KOPT-K1 (cell line): Measurements from ENCODE around the gene OLFML2A.

ENCODE experiments used
- H3K27ac ChIP-seq: fragments of 200-600 bp; sonication (generic); 2 replicates; pipeline ENCODE4 v1.5.1; 2016; ENCODE audit warnings: antibody characterized with exemption, mild to moderate bottlenecking, low read depth, low read length; ENCODE audit not compliant: poor library complexity, severe bottlenecking
- H3K36me3 ChIP-seq: fragments of 200-600 bp; sonication (generic); 2 replicates; pipeline ENCODE4 v1.5.1; 2017; ENCODE audit warnings: antibody characterized with exemption, mild to moderate bottlenecking, low read length, moderate library complexity; ENCODE audit not compliant: insufficient read depth
- H3K9me3 ChIP-seq: fragments of 200-600 bp; sonication (generic); 2 replicates; pipeline ENCODE4 v1.5.1; 2017; ENCODE audit warnings: antibody characterized with exemption, low read length, mild to moderate bottlenecking; ENCODE audit not compliant: insufficient read depth, poor library complexity, severe bottlenecking

The OLFML2A gene

DNA sequence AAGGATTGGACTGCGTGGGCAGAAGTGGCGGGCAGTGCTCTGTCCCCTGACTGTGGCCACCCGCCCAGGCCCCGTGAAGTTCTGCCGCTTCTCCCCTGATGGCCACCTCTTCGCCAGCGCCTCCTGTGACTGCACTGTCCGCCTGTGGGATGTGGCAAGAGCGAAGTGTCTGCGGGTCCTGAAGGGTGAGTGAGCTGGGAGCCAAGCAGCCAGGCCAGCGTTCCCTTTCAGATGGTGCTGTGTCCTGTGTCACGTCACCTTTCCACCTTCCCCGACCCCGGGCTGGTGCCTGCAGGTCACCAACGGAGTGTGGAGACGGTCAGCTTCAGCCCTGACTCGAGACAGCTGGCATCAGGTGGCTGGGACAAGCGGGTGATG is 78.6 kb downstream of the OLFML2A start:
- Histone ChIP-seq H3K27ac (no peak overlapping the region), H3K36me3 (peaks cover 46% of the 10 kb centered on the region)

DNA sequence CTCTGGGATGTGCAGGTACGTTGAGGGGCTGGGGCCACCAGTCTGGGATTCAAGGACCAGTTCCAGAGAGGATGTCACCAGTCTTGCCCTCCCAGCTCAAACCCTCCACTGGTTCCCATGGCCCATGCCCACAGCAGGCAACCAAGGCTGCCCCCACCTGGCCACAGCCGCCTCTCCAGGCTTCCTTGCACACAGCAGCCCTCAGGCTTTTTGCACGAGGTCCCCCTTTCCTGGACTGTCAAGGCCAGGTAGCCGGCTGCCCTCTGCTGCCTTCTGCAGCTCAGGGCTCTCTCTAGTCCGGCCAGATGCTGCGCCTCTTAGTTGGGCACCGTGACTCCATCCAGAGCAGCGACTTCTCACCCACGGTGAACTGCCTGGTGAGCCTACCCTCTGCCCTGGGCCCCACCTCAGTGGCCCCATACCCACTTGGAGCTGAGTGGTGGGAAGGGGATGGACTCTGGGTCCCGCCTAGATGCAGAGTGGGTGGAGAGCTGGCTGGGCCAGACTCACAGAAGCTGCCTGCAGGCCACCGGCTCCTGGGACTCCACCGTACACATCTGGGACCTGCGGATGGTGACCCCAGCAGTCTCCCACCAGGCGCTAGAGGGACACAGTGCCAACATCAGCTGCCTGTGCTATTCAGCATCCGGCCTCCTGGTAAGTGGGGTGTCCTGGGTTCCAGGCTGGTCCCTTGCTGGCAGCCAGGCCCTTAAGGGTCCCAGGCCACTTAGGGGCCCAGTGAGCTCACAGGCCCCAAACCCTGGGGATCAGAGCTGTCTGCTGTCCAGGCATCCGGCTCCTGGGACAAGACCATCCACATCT is 79.2 kb downstream of the OLFML2A start:
- Histone ChIP-seq H3K9me3 (no peaks in the 10 kb centered on the region), H3K36me3 (peaks cover 52% of the 10 kb centered on the region), H3K27ac (no peak overlapping the region)

More for the DNA sequence above, 78.6 kb downstream of the OLFML2A start:
- no peaks in the 10 kb centered on the region for H3K9me3 ChIP-seq

- Histone ChIP-seq H3K9me3 (no peaks in the 10 kb centered on the region), H3K36me3 (peaks cover 54% of the 10 kb centered on the region), H3K27ac (no peak overlapping the region)
Observed at GRCh38 chr9:124857533-124858162, 80.7 kb downstream of the OLFML2A start.

DNA sequence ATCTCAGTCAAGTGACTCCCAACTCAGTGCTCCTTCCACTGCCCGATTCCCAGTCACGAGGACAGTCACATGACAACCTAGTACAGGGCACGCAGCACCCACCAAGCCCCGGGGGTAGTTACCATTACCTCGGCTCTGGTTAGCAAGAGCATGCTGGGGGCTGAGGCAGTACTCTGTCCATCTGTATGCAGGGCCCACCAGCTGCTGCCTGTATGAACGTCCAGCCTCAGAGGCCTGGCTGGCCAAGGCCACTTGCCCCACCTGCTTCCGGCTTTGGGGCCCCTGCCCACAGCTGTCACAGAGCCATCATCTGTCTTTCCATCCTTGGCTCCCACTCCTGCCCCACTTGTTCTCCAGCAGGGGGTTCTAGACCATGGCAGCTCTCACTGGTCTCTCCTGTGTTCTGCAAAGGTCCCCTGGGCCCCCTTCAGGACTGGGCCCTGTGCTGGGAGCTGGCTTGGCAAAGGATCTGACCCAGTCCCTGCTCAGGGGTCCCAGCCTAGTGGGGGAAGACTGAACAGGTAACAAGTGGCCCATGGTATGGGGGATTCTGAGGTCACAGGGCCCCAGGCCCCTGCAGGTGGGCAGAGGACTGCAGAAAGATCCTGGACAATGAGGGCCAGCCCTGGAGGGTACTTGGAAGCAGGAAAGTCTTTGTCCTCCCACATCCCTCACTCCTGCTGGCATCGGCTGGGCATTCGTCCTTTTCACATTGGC is 81.6 kb downstream of the OLFML2A start:
- Histone ChIP-seq H3K27ac (no peak overlapping the region), H3K36me3 (peaks cover 54% of the 10 kb centered on the region), H3K9me3 (no peaks in the 10 kb centered on the region)

DNA sequence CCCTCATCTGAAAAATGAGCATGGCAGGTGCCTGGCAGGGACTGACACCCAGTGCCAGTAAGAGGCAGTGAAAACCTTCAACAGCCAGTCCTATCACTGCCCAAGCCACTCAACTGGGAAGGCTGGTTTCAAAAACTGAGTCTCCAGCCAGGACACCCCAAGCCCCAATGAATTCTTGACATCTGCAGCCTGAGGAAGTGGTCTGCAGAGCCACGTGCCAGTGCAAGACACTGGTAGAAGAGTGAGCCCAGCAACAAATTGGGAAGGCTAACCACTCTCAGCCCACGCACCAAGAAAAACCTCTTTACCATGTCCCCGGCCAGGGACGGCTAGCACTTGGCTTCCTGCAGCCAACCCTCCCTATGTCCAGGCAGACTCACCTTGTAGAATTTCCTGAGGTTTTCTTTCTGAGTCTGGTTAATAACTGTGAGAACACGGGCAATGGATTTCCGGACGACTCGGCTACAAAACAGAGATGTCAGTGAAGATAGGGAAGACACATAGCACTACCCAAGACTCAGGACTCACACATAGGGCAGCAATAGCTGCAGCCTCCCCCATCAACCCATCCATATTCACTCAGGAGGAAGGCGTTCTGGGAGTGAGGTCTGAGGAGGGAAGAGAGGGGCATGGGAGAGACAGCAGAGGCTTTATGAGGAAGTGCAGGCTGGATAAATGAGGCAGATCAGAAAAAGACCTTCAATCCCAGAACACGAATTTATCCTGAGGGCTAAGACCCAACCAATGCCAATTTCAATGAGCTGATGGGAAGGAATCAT is 83.1 kb downstream of the OLFML2A start:
- Histone ChIP-seq H3K36me3 (peaks cover 54% of the 10 kb centered on the region), H3K9me3 (no peaks in the 10 kb centered on the region), H3K27ac (peak overlapping the region; percentile 90)

DNA sequence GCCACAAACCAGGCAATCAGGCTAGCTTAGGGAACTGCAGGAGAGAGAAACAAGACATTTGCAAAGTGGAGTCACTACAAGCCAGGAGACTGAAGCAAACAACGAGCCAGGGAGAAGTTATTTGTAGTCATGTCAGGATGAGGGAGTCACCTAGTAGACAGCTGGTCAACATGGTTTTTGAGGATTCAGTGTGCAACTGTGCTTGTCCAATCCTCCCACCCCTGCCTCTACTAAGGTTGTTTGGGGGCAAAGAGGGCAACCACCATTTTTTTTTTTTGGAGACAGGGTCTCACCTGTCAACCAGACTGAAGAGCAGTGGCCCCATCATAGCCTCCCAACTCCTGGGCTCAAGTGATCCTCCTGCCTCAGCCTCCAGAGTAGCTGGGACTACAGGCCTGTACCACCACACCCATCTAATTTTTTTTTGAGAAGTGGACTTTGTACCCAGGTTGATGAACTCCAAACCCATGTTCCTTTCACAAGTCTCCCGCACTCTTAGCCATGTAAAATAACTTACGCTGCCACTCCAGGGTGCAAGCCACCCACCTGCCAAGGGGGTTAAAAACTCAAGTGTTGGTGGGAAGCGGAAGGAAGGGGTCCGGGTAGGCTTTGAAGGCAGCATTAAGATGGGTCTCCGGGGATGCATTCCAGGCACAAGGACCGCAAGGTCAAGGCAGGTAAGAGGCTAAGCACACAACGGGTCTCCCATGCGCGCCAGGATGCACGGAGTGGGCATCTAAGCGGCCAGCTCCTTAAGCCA is 83.8 kb downstream of the OLFML2A start:
- Histone ChIP-seq H3K9me3 (no peaks in the 10 kb centered on the region), H3K27ac (peak overlapping the region; percentile 90), H3K36me3 (peaks cover 54% of the 10 kb centered on the region)

DNA sequence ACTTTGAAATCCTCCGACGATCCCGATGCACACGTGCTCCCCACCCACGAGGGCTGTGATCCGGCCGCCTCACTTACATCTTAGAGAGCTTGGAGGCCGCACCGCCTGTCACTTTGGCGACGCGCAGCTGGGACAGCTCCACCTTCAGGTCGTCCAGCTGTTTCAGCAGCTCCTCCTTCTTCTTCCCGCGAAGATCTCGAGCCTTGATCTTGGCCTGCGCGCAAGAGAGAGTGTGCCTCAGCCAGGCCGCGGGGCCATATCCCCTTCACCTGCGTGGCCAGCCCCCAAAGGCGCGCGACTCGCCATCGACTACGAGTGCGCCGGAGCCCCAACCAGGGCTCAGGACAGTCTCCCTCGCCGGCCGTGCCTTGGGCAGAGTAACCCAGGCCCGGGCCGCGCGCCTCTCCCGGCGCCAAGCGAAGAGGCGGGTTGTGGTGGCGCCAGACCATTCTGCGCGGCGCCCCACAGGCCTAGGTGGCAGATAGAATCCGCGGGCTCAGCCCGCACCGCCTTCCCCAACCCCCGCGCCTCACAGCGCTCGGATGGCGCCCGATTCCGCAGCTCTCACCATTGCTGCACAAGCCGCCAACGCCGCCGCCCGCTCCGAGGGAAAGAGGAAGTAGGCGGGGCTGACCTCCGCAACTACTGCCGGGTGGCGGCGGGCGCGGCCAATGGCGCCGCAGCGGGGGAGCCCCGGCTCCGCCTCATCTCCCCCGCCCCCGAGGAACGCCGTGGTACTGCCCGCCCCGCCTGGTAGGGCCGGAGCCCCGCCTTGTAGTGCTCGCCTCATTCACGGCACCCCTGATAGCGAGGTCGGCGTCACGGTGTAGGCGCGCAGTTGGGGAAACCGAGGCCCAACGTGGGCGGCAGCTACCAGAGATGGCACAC is 84.7 kb downstream of the OLFML2A start, which contains the start of the genes ARPC5L and RPL35:
TSS of gene ARPC5L (plus strand) at position 789 of the 888 bp plus-strand sequence. CDS start 7,161 bp downstream, outside the sequence.
TSS of gene RPL35 (minus strand) at position 616 of the 888 bp plus-strand sequence. CDS start at position 571, 45 bp downstream.
- Histone ChIP-seq H3K9me3 (no peaks in the 10 kb centered on the region), H3K36me3 (peaks cover 48% of the 10 kb centered on the region), H3K27ac (peak within 1 kb of the TSS; percentile 90)

- H3K36me3 ChIP-seq = peaks cover 29% of the 10 kb centered on the region
- no peak overlapping the region for H3K27ac ChIP-seq
- no peaks in the 10 kb centered on the region for H3K9me3 ChIP-seq
Observed at GRCh38 chr9:124863371-124863871, 86.5 kb downstream of the OLFML2A start.
